ENCODE data around the gene LRGUK.
"Not testable (repeated sequence)": the region's sequence is repeated elsewhere in the genome, so short reads cannot be mapped to it uniquely, and the experiment has no call there.

The LRGUK gene

GRCh38 chr7:134187893-134188292 lies 60.8 kb downstream of the LRGUK start:
- no peak for DNase-seq

GRCh38 chr7:134188311-134188710 lies 61.2 kb downstream of the LRGUK start:
- no peak for DNase-seq

- no peak for DNase-seq
These were observed 62.4 kb downstream of the LRGUK start for GRCh38 chr7:134189559-134189958.

GRCh38 chr7:134191876-134192275 lies 64.7 kb downstream of the LRGUK start:
- DNase-seq, result no peak

- no peak for DNase-seq
These were observed 66.1 kb downstream of the LRGUK start for GRCh38 chr7:134193240-134193639.

- no peak for DNase-seq
These were observed 68.1 kb downstream of the LRGUK start for GRCh38 chr7:134195252-134195651.

- no peak for DNase-seq
These were observed 69.3 kb downstream of the LRGUK start for GRCh38 chr7:134196439-134196838.

- no peak for DNase-seq
These were observed 70.2 kb downstream of the LRGUK start for GRCh38 chr7:134197345-134197744.

- no peak for DNase-seq
These were observed 73.8 kb downstream of the LRGUK start for GRCh38 chr7:134200970-134201369.

- no peak for DNase-seq
These were observed 74.6 kb downstream of the LRGUK start for GRCh38 chr7:134201569-134202261.

- DNase-seq, result no peak
These were observed 76.2 kb downstream of the LRGUK start for GRCh38 chr7:134203186-134203889.

- no peak for DNase-seq
These were observed 82.3 kb downstream of the LRGUK start for GRCh38 chr7:134209322-134210015.

- no peak for DNase-seq
These were observed 83.1 kb downstream of the LRGUK start for GRCh38 chr7:134210227-134210626.

- no peak for DNase-seq
These were observed 84.0 kb downstream of the LRGUK start for GRCh38 chr7:134210976-134211663.

GRCh38 chr7:134211817-134212216 lies 84.7 kb downstream of the LRGUK start:
- DNase-seq, result no peak

- DNase-seq, result no peak
These were observed 85.7 kb downstream of the LRGUK start for GRCh38 chr7:134212576-134213546.

GRCh38 chr7:134220236-134220635 lies 93.1 kb downstream of the LRGUK start:
- no peak for DNase-seq

GRCh38 chr7:134231296-134231695 lies 104.2 kb downstream of the LRGUK start:
- DNase-seq, result not testable (repeated sequence)

GRCh38 chr7:134234216-134234615 lies 107.1 kb downstream of the LRGUK start:
- DNase-seq, result no peak

GRCh38 chr7:134245253-134245652 lies 118.1 kb downstream of the LRGUK start:
- no peak for DNase-seq

GRCh38 chr7:134246347-134246746 lies 119.2 kb downstream of the LRGUK start:
- no peak for DNase-seq

GRCh38 chr7:134246761-134247160 lies 119.6 kb downstream of the LRGUK start:
- DNase-seq, result no peak
